DND-41 (cell line): ENCODE results near the gene CDK5R1.

Source experiments
- CTCF ChIP-seq: IDR thresholded peaks from 2 replicates; pipeline ENCODE4 v1.5.1; 2012; ENCODE audit warnings: borderline replicate concordance, low read length, moderate library complexity, mild to moderate bottlenecking; ENCODE audit not compliant: poor library complexity, severe bottlenecking; ENCODE audit errors: extremely low read depth
- EZH2 ChIP-seq: IDR thresholded peaks from 3 replicates; pipeline ENCODE4 v1.6.1; 2012; ENCODE audit warnings: borderline replicate concordance, low read depth, mild to moderate bottlenecking, moderate library complexity, low read length, inconsistent platforms; ENCODE audit not compliant: severe bottlenecking

- no peak for TF ChIP-seq CTCF
- TF ChIP-seq EZH2, result no peak
Measured at GRCh38 chr17:32527146-32527545, 40.4 kb downstream of the CDK5R1 start.
